Dermis microvascular lymphatic vessel endothelial cell (primary cell): Measurements from ENCODE around the gene GPM6B. TPM values are rescaled to one million over a fixed set of nuclear protein-coding genes. Genes with fewer than 3 reads are reported as not detected.

Experiments used
- DNase-seq, 2 donors: peaks; one replicate each; pipeline versions ENCODE4 v3.0.0 to v3.0.0-alpha.2; 2010; ENCODE audit warnings: low read depth in 2 of 2
- total RNA-seq: library from RNA; depleted of rRNA; stranded (reverse); fragments of >200 nt; gene quantifications from 2 replicates; pipeline ENCODE4 v1.2.1, GENCODE V29; 2014

GPM6B gene
- total RNA-seq, 1 donor from 2014 or later: 0.13 TPM

GRCh38 chrX:13764765-13765164 is 52.1 kb downstream of the GPM6B start:
- DNase-seq: peak in 1 of 2 donors; percentile 14

- DNase-seq: no peak
Observed at GRCh38 chrX:13764281-13764680, 52.6 kb downstream of the GPM6B start.

GRCh38 chrX:13763489-13763888 is 53.4 kb downstream of the GPM6B start:
- no peak for DNase-seq

- peak in 1 of 2 donors; percentile 0 for DNase-seq
Observed at GRCh38 chrX:13761606-13762414, 55.1 kb downstream of the GPM6B start.

- no peak for DNase-seq
Observed at GRCh38 chrX:13760426-13760825, 56.5 kb downstream of the GPM6B start.

GRCh38 chrX:13759152-13759718 is 57.7 kb downstream of the GPM6B start:
- DNase-seq: no peak

GRCh38 chrX:13756381-13756780 is 60.5 kb downstream of the GPM6B start:
- DNase-seq: no peak

GRCh38 chrX:13755254-13755653 is 61.6 kb downstream of the GPM6B start:
- DNase-seq: no peak

GRCh38 chrX:13754765-13755164 is 62.1 kb downstream of the GPM6B start:
- no peak for DNase-seq

GRCh38 chrX:13752646-13753045 is 64.2 kb downstream of the GPM6B start:
- no peak for DNase-seq

- DNase-seq: no peak
Observed at GRCh38 chrX:13752141-13752540, 64.8 kb downstream of the GPM6B start.

- DNase-seq: no peak
Observed at GRCh38 chrX:13750812-13751211, 66.1 kb downstream of the GPM6B start.

- DNase-seq: peak; percentile 25 to 45
Observed at GRCh38 chrX:13750204-13750603, 66.7 kb downstream of the GPM6B start.

- DNase-seq: no peak
Observed at GRCh38 chrX:13748486-13748885, 68.4 kb downstream of the GPM6B start.

- peak; percentile 52 to 71 for DNase-seq
Observed at GRCh38 chrX:13747836-13748235, 69.1 kb downstream of the GPM6B start.

- DNase-seq: no peak
Observed at GRCh38 chrX:13742397-13743176, 74.3 kb downstream of the GPM6B start.

- no peak for DNase-seq
Observed at GRCh38 chrX:13741695-13742094, 75.2 kb downstream of the GPM6B start.

- DNase-seq: peak; percentile 89 to 93
Observed at GRCh38 chrX:13734278-13735172, 82.4 kb downstream of the GPM6B start, which contains the start of the genes OFD1 and TRAPPC2. Gene OFD1, plus strand, starts transcription at chrX:13734748. Its CDS starts 324 bp downstream, at chrX:13735072. Gene TRAPPC2, minus strand, starts transcription at chrX:13734620. Its CDS starts 14,657 bp downstream, at chrX:13719963.

- no peak for DNase-seq
Observed at GRCh38 chrX:13733506-13733905, 83.4 kb downstream of the GPM6B start.

GRCh38 chrX:13732246-13733067 is 84.4 kb downstream of the GPM6B start:
- no peak for DNase-seq
